GM15510 (cell line): Measurements from ENCODE around the gene FNDC7.

Source experiments
- POLR2A ChIP-seq: IDR thresholded peaks from 3 replicates; pipeline ENCODE4 v1.6.1; 2011; ENCODE audit warnings: borderline replicate concordance; ENCODE audit not compliant: insufficient read length; ENCODE audit errors: extremely low read depth

The FNDC7 gene, protein sequence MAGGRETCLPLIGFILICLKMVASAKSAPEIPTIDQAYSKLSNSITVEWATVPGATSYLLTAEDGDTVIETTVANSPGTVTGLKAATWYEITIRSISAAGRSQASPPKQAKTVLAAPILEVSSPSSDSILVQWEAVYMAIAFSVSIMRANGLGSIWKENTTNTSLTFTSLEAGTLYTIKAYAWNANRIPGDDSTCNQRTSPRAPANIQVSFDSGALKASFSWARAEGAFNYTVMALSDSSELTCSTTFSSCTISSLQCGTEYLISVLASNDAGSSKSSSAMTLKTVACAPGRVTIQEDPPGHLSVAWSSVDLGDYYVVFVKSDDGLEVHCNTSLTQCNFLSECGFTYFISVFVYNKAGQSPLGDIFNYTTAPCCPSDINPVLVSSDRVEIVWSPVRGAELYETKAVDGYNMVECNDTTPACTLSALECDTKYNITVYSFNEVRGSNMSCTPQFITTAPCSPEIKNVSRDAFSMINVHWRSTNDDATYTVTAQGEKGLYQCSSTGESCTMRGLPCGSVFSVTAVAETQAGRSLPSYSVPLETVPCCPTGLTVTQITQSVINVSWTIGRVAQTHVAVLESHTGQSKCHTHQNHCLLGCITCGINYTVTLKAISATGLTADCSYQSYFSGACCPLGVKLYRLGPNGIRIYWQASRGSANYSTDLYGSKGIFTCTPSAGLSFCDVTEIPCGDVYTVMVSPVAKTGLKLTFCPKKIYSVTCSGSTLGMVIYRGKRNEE

GRCh38 chr1:108712606-108713150 is at the start of gene FNDC7:
TSS of gene FNDC7 (plus strand) at chr1:108712908. CDS start at chr1:108712934, 26 bp downstream.
- no peak for TF ChIP-seq POLR2A

DNA sequence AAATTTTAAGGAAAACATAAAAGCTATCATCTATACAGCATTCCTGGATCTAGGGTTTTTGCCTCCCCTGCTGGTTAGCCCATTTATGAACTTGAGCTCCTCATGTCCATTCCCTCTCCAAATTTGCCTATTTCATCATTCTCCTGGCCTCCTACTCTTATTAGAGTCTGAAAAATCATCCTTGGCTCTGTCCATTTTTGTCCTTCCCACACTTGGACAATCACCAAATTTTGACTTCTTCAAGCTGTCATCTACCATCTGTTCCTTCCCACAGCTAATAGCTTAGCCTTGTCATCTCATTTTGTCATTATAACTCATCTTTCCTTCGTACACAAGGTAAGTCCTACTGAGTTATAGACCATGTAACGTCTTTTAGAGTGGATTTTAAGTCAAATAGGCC is 49.6 kb upstream of the FNDC7 start:
- no peak for TF ChIP-seq POLR2A

GRCh38 chr1:108664481-108664880 is 48.2 kb upstream of the FNDC7 start:
- no peak for TF ChIP-seq POLR2A

- no peak for TF ChIP-seq POLR2A
Measured at GRCh38 chr1:108665067-108665466, 47.6 kb upstream of the FNDC7 start.

DNA sequence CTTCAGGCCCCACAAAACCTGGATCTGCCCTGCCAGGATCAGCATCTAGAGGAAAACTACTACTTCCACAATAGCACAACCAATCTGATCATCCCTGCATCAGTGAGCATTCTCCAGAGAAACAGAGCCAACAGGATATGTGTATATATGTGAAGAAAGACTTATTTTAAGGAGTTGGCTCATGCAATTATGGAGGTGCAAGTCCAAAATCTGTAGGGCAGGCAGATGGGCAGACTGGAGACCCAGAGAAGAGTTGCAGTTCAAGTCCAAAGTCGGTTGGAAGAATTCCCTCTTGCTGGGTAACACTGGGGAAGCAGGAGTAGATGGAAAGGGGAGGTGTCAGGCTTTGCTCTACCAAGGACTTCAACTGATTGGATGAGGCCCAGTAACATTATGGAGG is 46.9 kb upstream of the FNDC7 start:
- no peak for TF ChIP-seq POLR2A

DNA sequence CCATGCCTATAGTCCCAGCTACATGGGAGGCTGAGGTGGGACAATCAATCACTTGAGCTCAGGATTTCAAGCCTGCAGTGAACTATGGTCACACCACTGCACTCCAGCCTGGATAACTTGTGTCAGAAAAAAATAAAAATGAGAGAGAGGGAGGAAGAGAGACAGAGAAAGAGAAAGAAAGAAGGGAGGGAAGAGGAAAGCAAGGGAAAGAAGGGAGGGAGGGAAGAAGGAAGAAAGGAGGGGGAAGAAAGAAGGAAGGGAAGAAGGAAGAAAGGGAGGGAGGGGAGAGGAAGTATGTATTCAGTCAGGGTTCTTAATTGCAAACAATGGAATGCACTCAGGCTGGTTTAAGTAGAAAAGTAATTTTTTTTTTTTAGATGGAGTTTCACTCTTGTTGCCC is 43.9 kb upstream of the FNDC7 start:
- TF ChIP-seq POLR2A, result no peak

- no peak for TF ChIP-seq POLR2A
Measured at GRCh38 chr1:108669679-108670078, 43.0 kb upstream of the FNDC7 start.

GRCh38 chr1:108670131-108670773 is 42.5 kb upstream of the FNDC7 start:
- TF ChIP-seq POLR2A, result no peak

- no peak for TF ChIP-seq POLR2A
Measured at GRCh38 chr1:108671143-108671542, 41.6 kb upstream of the FNDC7 start.

GRCh38 chr1:108678706-108679105 is 34.0 kb upstream of the FNDC7 start:
- TF ChIP-seq POLR2A, result no peak

- no peak for TF ChIP-seq POLR2A
Measured at GRCh38 chr1:108679586-108680213, 33.0 kb upstream of the FNDC7 start.

GRCh38 chr1:108685529-108685928 is 27.2 kb upstream of the FNDC7 start:
- TF ChIP-seq POLR2A, result no peak

GRCh38 chr1:108686614-108687313 is 25.9 kb upstream of the FNDC7 start:
- TF ChIP-seq POLR2A, result no peak
